HCT116 (cell line): Measurements from ENCODE around the gene CALCOCO2. TPM values are rescaled to one million over a fixed set of nuclear protein-coding genes. Genes with fewer than 3 reads are reported as not detected.
A peak's percentile ranks its signal among the peaks of the same experiment; 100 is the strongest.

Experiments used
- ATAC-seq: fragments of 200-7000 bp; cut with Tn5 transposase; 2 replicates; pipeline ENCODE4 v1.9.1; 2020; ENCODE audit warnings: mild to moderate bottlenecking, moderate library complexity
- BruUV-seq: library from RNA; stranded (reverse); fragments of 400-500 nt; replicated peaks from 2 replicates; lab custom pipeline; 2021; lab: Mats Ljungman, UMichigan
- CTCF ChIA-PET: fragments of 300-600 bp; sonication (Branson Sonifier 250); formaldehyde crosslinking; loops from one replicate; lab custom pipeline; 2021; ENCODE audit warnings: antibody characterized with exemption; lab: Charles Lee
- POLR2A ChIA-PET: fragments of 300-600, 350-600 bp; sonication (Branson Sonifier 250); formaldehyde crosslinking; loops from one replicate; lab custom pipeline; 2021; ENCODE audit warnings: antibody characterized with exemption; lab: Charles Lee
- RAD21 ChIA-PET, 2 experiments: fragments of 300-600 bp; sonication (Branson Sonifier 250); formaldehyde crosslinking; loops; one replicate each; lab custom pipeline; 2023; ENCODE audit warnings: low total read pairs in 2 of 2; ENCODE audit not compliant: uncharacterized antibody in 2 of 2, unreplicated experiment in 2 of 2, low non-redundant PET in 1 of 2; lab: Charles Lee
- DNase-seq: peaks from one replicate; pipeline ENCODE4 v3.0.0-alpha.2; 2010; ENCODE audit warnings: low read depth, low spot score
- H2AFZ ChIP-seq: fragments of 200-600 bp; shearing (Covaris generic), sonication (generic); 2 replicates; pipeline ENCODE4 v1.6.1; 2017; ENCODE audit warnings: low read depth, mixed run types, mixed read lengths, antibody characterized with exemption, low read length; ENCODE audit not compliant: poor library complexity, severe bottlenecking
- H3K27ac ChIP-seq: 2 replicates; pipeline ENCODE4 v1.5.1; 2012; ENCODE audit warnings: low read depth, low read length
- H3K27me3 ChIP-seq: fragments of 200-600 bp; sonication (generic); 2 replicates; pipeline ENCODE4 v1.6.1; 2016; ENCODE audit warnings: mixed run types, low read length, mixed read lengths; ENCODE audit not compliant: insufficient read depth
- H3K36me3 ChIP-seq, 2 experiments: fragments of 200-500 bp in 1 of 2; fragments of 200-600 bp in 1 of 2; sonication (Bioruptor generic) in 1 of 2; sonication (generic) in 1 of 2; 2 replicates each; pipeline versions ENCODE4 v1.5.1 to v1.6.1; 2014 to 2016; ENCODE audit warnings: low read length in 2 of 2, inconsistent platforms in 1 of 2, mixed read lengths in 1 of 2, mixed run types in 1 of 2; ENCODE audit not compliant: insufficient read depth in 2 of 2, control insufficient read depth in 1 of 2
- H3K4me1 ChIP-seq, 2 experiments: fragments of 200-600 bp in 1 of 2; sonication (generic) in 1 of 2; 2 replicates each; pipeline versions ENCODE4 v1.5.1 to v1.6.1; 2012 to 2017; ENCODE audit warnings: low read length in 2 of 2, inconsistent platforms in 1 of 2, mild to moderate bottlenecking in 1 of 2, mixed read lengths in 1 of 2, mixed run types in 1 of 2, moderate library complexity in 1 of 2; ENCODE audit not compliant: insufficient read depth in 2 of 2, control insufficient read depth in 1 of 2
- H3K4me2 ChIP-seq: fragments of 200-600 bp; sonication (generic); 2 replicates; pipeline ENCODE4 v1.6.1; 2017; ENCODE audit warnings: mixed run types, low read length, mixed read lengths
- H3K4me3 ChIP-seq, 2 experiments: fragments of 200-600 bp in 1 of 2; sonication (generic) in 1 of 2; replicated peaks in 1 of 2; 2 replicates each; pipeline ENCODE4 v1.5.1; 2011 to 2016; ENCODE audit warnings: low read length in 2 of 2, control low read depth in 1 of 2, low read depth in 1 of 2, mild to moderate bottlenecking in 1 of 2, mixed read lengths in 1 of 2, mixed run types in 1 of 2
- H3K79me2 ChIP-seq: fragments of 200-600 bp; sonication (generic); 2 replicates; pipeline ENCODE4 v1.6.1; 2017; ENCODE audit warnings: mild to moderate bottlenecking, mixed run types, low read length, moderate library complexity, mixed read lengths; ENCODE audit not compliant: insufficient read depth
- H3K9ac ChIP-seq: fragments of 200-600 bp; sonication (generic); 2 replicates; pipeline ENCODE4 v1.6.1; 2016; ENCODE audit warnings: low read length, mixed read lengths
- H3K9me2 ChIP-seq: fragments of 200-600 bp; sonication (generic), shearing (Covaris generic); 2 replicates; pipeline ENCODE4 v1.6.1; 2017; ENCODE audit warnings: mixed run types, mild to moderate bottlenecking, moderate library complexity; ENCODE audit not compliant: insufficient read depth
- H3K9me3 ChIP-seq, 2 experiments: fragments of 200-500 bp in 1 of 2; fragments of 200-600 bp in 1 of 2; sonication (Bioruptor generic) in 1 of 2; sonication (generic) in 1 of 2; 2 replicates each; pipeline ENCODE4 v1.6.1; 2014 to 2017; ENCODE audit warnings: low read length in 2 of 2, mixed read lengths in 2 of 2, inconsistent platforms in 1 of 2, low read depth in 1 of 2, mild to moderate bottlenecking in 1 of 2, mixed run types in 1 of 2, moderate library complexity in 1 of 2; ENCODE audit not compliant: control insufficient read depth in 1 of 2, insufficient read depth in 1 of 2
- H4K20me1 ChIP-seq: fragments of 200-600 bp; sonication (generic), shearing (Covaris generic); 2 replicates; pipeline ENCODE4 v1.6.1; 2017; ENCODE audit warnings: mixed run types, mild to moderate bottlenecking, moderate library complexity; ENCODE audit not compliant: insufficient read depth
- CBX3 ChIP-seq: IDR thresholded peaks from 2 replicates; pipeline ENCODE4 v1.6.1; 2012; ENCODE audit warnings: low read depth
- CEBPB ChIP-seq: IDR thresholded peaks from 2 replicates; pipeline ENCODE4 v1.6.1; 2012; ENCODE audit warnings: low read depth
- EGR1 ChIP-seq: IDR thresholded peaks from 2 replicates; pipeline ENCODE4 v1.6.1; 2012; ENCODE audit warnings: low read depth
- ELF1 ChIP-seq: IDR thresholded peaks from 2 replicates; pipeline ENCODE4 v1.6.1; 2012; ENCODE audit warnings: low read depth, borderline replicate concordance
- EZH2 ChIP-seq: fragments of 200-600 bp; sonication (generic); IDR thresholded peaks from 2 replicates; pipeline ENCODE4 v1.6.1; 2017; ENCODE audit warnings: antibody characterized with exemption, mixed run types
- EZH2phosphoT487 ChIP-seq: fragments of 200-600 bp; IDR thresholded peaks from 2 replicates; pipeline ENCODE4 v1.6.1; 2018; ENCODE audit warnings: antibody characterized with exemption, borderline replicate concordance
- JUND ChIP-seq: IDR thresholded peaks from 2 replicates; pipeline ENCODE4 v1.6.1; 2012
- POLR2AphosphoS5 ChIP-seq: IDR thresholded peaks from 2 replicates; pipeline ENCODE4 v1.6.1; 2011; ENCODE audit warnings: mild to moderate bottlenecking, low read depth, low read length, moderate library complexity
- RAD21 ChIP-seq: IDR thresholded peaks from 2 replicates; pipeline ENCODE4 v1.6.1; 2012; ENCODE audit warnings: low read depth, mild to moderate bottlenecking
- SIN3A ChIP-seq: IDR thresholded peaks from 2 replicates; pipeline ENCODE4 v1.6.1; 2012; ENCODE audit warnings: low read depth
- SP1 ChIP-seq: IDR thresholded peaks from 2 replicates; pipeline ENCODE4 v1.6.1; 2012; ENCODE audit warnings: low read depth
- TCF7L2 ChIP-seq: IDR thresholded peaks from 2 replicates; pipeline ENCODE4 v1.7.0; 2011; ENCODE audit warnings: borderline replicate concordance, inconsistent platforms; ENCODE audit not compliant: insufficient read depth, insufficient read length; ENCODE audit errors: extremely low read depth
- ZFX ChIP-seq: fragments of 450-650 bp; IDR thresholded peaks from 2 replicates; pipeline ENCODE4 v1.6.1; 2017
- ZNF274 ChIP-seq: fragments of 200-500 bp; sonication (Bioruptor generic); IDR thresholded peaks from 2 replicates; pipeline ENCODE4 v1.6.1; 2014; ENCODE audit warnings: mild to moderate bottlenecking, low read depth, low read length, inconsistent platforms
- intact Hi-C: fragments of 100-400 bp; cut with micrococcal nuclease; formaldehyde crosslinking; loops from 2 replicates; pipeline ENCODE4 v1.10.0; 2022
- total RNA-seq: library from RNA; stranded (reverse); gene quantifications from one replicate; pipeline ENCODE4 v1.2.1, GENCODE V29; 2021; ENCODE audit not compliant: unreplicated experiment
- TF ChIP-seq, protein P1 (sequence below): IDR thresholded peaks from 2 replicates; pipeline ENCODE4 v1.6.1; 2012
- TF ChIP-seq, protein P2 (sequence below): IDR thresholded peaks from 2 replicates; pipeline ENCODE4 v1.6.1; 2012
- TF ChIP-seq, protein P3 (sequence below): IDR thresholded peaks from 2 replicates; pipeline ENCODE4 v1.6.1; 2012; ENCODE audit warnings: low read depth

Gene CALCOCO2
- total RNA-seq, 1 experiment from 2014 or later, result 151 TPM

DNA sequence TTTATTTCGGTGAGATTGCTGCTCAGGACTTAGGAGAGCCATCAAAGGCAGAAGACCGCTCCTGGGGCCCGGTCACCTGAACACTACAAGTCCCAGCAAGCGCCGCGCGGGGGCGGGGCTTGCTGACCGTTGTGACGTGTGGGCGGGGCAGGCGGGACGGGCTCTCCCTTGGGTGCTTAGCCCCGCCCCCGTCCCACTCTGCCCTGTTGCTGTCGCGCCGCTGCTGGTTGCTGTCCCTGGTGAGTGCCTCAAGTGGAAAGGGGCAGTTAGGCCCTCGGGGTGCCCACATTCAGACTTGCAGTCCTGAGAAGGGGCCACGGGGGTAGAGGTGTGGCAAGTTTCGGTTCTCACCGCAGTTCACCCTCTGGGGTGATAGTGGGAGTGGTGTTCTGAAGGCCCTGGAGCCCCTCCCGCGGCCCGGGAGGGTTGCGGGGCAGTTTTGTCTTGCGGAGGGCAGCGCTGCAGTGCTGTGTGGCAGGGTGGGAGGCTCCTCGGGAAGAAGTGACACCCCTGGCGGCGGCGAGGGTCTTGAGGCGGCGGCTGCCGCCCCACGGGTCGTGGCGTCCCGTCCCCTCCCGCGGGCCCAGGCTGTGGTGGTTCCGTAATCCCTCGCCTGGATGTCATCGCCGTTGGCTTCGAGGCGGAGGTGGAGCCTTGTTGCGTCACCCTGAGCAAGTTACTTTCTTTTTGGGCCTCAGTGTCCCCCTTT, at the start of gene CALCOCO2 (continued):
- TF ChIP-seq CEBPB, result peak; percentile 87
- peak; percentile 87 for TF ChIP-seq SP1
- TF ChIP-seq, protein P1, sequence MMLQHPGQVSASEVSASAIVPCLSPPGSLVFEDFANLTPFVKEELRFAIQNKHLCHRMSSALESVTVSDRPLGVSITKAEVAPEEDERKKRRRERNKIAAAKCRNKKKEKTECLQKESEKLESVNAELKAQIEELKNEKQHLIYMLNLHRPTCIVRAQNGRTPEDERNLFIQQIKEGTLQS, result no peak
- peak; percentile 98 for TF ChIP-seq POLR2AphosphoS5
- no peak for TF ChIP-seq EZH2phosphoT487
- no peak for TF ChIP-seq ELF1
- no peak; the same call in 1 of the 2 replicates for TF ChIP-seq SIN3A
- no peak for TF ChIP-seq ZNF274
- TF ChIP-seq RAD21, result no peak

DNA sequence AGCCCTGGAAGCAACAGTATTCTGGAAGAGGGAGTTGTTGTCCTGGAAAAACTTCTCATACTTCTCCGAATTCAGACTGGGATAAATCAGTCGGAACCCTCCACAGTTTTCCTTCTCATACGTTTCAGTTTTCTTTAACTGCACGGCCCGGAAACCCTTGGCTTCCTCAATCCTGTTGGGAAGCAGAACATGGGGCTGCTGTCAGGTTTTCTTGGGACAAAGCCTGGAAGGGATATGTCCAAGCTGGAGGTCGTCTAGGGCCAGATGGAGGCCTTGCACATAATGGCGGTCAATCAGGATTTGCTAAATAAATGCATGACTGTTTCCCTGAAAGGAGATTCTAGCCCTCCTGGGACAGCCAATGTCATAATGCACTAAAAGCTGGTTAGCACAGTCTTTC, 43.0 kb upstream of the CALCOCO2 start:
- H3K27me3 ChIP-seq, result no peaks in the 10 kb centered on the region
- H3K9ac ChIP-seq, result no peak overlapping the region
- H3K9me2 ChIP-seq, result no peaks in the 10 kb centered on the region
- no peak overlapping the region for H3K27ac ChIP-seq
- ChIA-PET RAD21 (no interaction called here), CTCF (interaction anchor here (1.6 to 5.6 kb wide), 4 partner anchors 20 to 116 kb away, joined by 4 to 97 read pairs (median 43); partner anchors contain the start of genes HOXB13 and PRAC2), POLR2A (no interaction called here)
- intact Hi-C loops, result no loop called here
- ATAC-seq, result no peak
- no peak overlapping the region for H3K4me3 ChIP-seq
- peaks cover 0 to 16% of the 10 kb centered on the region in 2 experiments; a peak in 3 of 4 replicates for H3K4me1 ChIP-seq
- DNase-seq, result no peak
- BruUV-seq, result no TSS peak
- H3K79me2 ChIP-seq, result no peaks in the 10 kb centered on the region
- no peaks in the 10 kb centered on the region for H4K20me1 ChIP-seq
- H2AFZ ChIP-seq, result no peak overlapping the region
- no peaks in the 10 kb centered on the region for H3K36me3 ChIP-seq
- H3K4me2 ChIP-seq, result no peak overlapping the region
- TF ChIP-seq POLR2AphosphoS5 (no peak), ZFX (no peak), CEBPB (no peak), TCF7L2 (no peak), CBX3 (no peak), JUND (no peak), EGR1 (no peak), ZNF274 (no peak), EZH2phosphoT487 (no peak), SIN3A (no peak), EZH2 (no peak)
- TF ChIP-seq, protein P2, sequence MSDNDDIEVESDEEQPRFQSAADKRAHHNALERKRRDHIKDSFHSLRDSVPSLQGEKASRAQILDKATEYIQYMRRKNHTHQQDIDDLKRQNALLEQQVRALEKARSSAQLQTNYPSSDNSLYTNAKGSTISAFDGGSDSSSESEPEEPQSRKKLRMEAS, result no peak
- TF ChIP-seq, protein P3, sequence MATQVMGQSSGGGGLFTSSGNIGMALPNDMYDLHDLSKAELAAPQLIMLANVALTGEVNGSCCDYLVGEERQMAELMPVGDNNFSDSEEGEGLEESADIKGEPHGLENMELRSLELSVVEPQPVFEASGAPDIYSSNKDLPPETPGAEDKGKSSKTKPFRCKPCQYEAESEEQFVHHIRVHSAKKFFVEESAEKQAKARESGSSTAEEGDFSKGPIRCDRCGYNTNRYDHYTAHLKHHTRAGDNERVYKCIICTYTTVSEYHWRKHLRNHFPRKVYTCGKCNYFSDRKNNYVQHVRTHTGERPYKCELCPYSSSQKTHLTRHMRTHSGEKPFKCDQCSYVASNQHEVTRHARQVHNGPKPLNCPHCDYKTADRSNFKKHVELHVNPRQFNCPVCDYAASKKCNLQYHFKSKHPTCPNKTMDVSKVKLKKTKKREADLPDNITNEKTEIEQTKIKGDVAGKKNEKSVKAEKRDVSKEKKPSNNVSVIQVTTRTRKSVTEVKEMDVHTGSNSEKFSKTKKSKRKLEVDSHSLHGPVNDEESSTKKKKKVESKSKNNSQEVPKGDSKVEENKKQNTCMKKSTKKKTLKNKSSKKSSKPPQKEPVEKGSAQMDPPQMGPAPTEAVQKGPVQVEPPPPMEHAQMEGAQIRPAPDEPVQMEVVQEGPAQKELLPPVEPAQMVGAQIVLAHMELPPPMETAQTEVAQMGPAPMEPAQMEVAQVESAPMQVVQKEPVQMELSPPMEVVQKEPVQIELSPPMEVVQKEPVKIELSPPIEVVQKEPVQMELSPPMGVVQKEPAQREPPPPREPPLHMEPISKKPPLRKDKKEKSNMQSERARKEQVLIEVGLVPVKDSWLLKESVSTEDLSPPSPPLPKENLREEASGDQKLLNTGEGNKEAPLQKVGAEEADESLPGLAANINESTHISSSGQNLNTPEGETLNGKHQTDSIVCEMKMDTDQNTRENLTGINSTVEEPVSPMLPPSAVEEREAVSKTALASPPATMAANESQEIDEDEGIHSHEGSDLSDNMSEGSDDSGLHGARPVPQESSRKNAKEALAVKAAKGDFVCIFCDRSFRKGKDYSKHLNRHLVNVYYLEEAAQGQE, result no peak
- H3K9me3 ChIP-seq, result no peaks in the 10 kb centered on the region
